Uterus (tissue), 4 donors: Measurements from ENCODE around the gene CAP1. TPM values are rescaled to one million over a fixed set of nuclear protein-coding genes. Genes with fewer than 3 reads are reported as not detected.

Experiments
- DNase-seq, 2 donors: peaks; one replicate each; pipeline ENCODE4 v3.0.0-alpha.2; 2019 to 2020
- H3K27ac ChIP-seq, 2 donors: fragments of 200-600 bp; sonication (generic); 1 replicate in 1 of 2; 2 replicates in 1 of 2; pipeline ENCODE4 v1.5.1; 2016 to 2018
- H3K27me3 ChIP-seq, 2 donors: fragments of 200-600 bp; sonication (generic); one replicate each; pipeline ENCODE4 v1.5.1; 2018 to 2019; ENCODE audit warnings: control low read depth in 1 of 2
- H3K36me3 ChIP-seq, 2 donors: fragments of 200-600 bp; sonication (generic); one replicate each; pipeline ENCODE4 v1.5.1; 2019; ENCODE audit warnings: control low read depth in 1 of 2
- H3K4me1 ChIP-seq, 2 donors: fragments of 200-600 bp; sonication (generic); one replicate each; pipeline ENCODE4 v1.5.1; 2018 to 2019; ENCODE audit warnings: control low read depth in 1 of 2
- H3K4me3 ChIP-seq, 2 donors: fragments of 200-600 bp; sonication (generic); 1 replicate in 1 of 2; 2 replicates in 1 of 2; pipeline ENCODE4 v1.5.1; 2018 to 2019; ENCODE audit warnings: mild to moderate bottlenecking in 1 of 2
- H3K9me3 ChIP-seq, 2 donors: fragments of 200-600 bp; sonication (generic); one replicate each; pipeline ENCODE4 v1.5.1; 2019; ENCODE audit warnings: control low read depth in 1 of 2
- POLR2A ChIP-seq, 2 donors: fragments of 450-650 bp; IDR thresholded peaks; one replicate each; pipeline ENCODE4 v1.6.1; 2016; ENCODE audit warnings: antibody characterized with exemption in 2 of 2, mild to moderate bottlenecking in 1 of 2, moderate library complexity in 1 of 2
- intact Hi-C: fragments of 100-400 bp; cut with DNase I; formaldehyde crosslinking; loops from one replicate; pipeline ENCODE4 v1.15.1; 2023; ENCODE audit warnings: low total_unique reads
- total RNA-seq, 4 donors: library from RNA; depleted of rRNA in 3 of 4; stranded (reverse); fragments of >200 nt in 3 of 4; gene quantifications; one replicate each; pipeline versions ENCODE4 v1.1.0 to v1.2.4, GENCODE V29; 2014 to 2023
- TF ChIP-seq, protein P1 (sequence below), 4 experiments: fragments of 200-600 bp in 2 of 4; fragments of 450-650 bp in 2 of 4; sonication (generic) in 2 of 4; IDR thresholded peaks; one replicate each; pipeline ENCODE4 v1.5.1; 2016 to 2019; ENCODE audit warnings: antibody characterized with exemption in 4 of 4, mild to moderate bottlenecking in 2 of 4, moderate library complexity in 1 of 4
- donor health status: DM: yes; HTN: yes; CAD: no.

CAP1 gene, protein sequence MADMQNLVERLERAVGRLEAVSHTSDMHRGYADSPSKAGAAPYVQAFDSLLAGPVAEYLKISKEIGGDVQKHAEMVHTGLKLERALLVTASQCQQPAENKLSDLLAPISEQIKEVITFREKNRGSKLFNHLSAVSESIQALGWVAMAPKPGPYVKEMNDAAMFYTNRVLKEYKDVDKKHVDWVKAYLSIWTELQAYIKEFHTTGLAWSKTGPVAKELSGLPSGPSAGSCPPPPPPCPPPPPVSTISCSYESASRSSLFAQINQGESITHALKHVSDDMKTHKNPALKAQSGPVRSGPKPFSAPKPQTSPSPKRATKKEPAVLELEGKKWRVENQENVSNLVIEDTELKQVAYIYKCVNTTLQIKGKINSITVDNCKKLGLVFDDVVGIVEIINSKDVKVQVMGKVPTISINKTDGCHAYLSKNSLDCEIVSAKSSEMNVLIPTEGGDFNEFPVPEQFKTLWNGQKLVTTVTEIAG
- total RNA-seq, result 100 to 1,000 TPM; 136 to 298 (median 224) TPM

DNA sequence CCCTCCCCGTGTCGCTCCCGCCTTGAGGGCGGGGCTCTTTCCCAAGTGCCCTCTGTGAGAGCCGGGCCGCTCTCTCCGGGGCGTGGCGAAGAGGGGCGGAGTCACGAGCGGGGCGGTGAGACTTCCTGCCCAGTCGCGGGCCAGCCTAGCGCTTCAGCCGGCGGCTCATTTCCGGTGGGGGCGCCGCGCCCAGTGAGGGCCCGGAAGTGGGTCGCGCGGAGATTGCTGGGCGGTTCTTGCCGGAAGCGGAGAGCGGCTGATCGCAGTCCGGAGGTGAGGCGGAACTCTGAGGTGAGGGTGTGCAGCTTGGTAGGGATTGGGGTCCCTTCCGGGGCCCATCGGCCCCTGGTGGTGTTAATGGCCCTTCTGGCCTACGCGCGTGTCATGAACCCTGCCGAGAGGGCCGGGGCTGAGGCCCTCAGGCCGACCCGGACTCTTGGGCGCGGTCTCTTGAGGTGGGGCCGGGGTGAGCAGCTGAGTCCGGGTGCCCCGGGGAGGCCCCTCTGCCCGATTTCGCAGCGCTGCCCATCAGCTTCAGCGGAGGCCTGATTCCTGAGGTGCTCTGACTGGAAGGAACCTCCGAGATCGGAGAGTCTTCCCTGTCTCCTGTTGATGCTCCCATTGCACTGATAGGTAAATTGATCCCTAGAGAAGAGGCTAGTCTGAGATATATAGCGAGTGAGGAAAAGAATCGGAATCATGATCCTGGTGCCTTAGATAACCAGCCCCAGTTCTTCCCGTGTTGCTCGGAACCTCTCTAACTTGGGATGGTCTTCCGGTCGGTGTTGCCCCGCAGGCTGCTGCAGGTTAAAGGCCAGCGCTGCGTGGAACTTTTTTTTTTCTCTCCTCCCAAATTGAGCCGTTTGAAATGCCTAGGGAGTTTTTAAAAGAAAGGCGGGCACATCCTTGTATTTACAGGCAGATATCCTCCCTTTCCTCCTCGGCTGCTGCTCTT is at the start of gene CAP1:
TSS of gene CAP1 (plus strand) at position 219 of the 955 bp plus-strand sequence. CDS start 18,618 bp downstream, outside the sequence.
- Histone ChIP-seq H3K9me3 (no peaks in the 10 kb centered on the region), H3K27me3 (no peaks in the 10 kb centered on the region), H3K36me3 (no peaks in the 10 kb centered on the region), H3K4me1 (peaks cover 0 to 12% of the 10 kb centered on the region in 2 donors), H3K4me3 (peak within 1 kb of the TSS; percentile 83 to 99), H3K27ac (peak within 1 kb of the TSS; percentile 95 to 96)
- intact Hi-C loops, result no loop called here
- DNase-seq, result peak; percentile 99 to 100
- no peak for TF ChIP-seq POLR2A (IDR thresholded peaks at IDR 0.05)
- TF ChIP-seq, protein P1, sequence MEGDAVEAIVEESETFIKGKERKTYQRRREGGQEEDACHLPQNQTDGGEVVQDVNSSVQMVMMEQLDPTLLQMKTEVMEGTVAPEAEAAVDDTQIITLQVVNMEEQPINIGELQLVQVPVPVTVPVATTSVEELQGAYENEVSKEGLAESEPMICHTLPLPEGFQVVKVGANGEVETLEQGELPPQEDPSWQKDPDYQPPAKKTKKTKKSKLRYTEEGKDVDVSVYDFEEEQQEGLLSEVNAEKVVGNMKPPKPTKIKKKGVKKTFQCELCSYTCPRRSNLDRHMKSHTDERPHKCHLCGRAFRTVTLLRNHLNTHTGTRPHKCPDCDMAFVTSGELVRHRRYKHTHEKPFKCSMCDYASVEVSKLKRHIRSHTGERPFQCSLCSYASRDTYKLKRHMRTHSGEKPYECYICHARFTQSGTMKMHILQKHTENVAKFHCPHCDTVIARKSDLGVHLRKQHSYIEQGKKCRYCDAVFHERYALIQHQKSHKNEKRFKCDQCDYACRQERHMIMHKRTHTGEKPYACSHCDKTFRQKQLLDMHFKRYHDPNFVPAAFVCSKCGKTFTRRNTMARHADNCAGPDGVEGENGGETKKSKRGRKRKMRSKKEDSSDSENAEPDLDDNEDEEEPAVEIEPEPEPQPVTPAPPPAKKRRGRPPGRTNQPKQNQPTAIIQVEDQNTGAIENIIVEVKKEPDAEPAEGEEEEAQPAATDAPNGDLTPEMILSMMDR (IDR thresholded peaks at IDR 0.05), result peak in 1 of 4 experiments; percentile 29

DNA sequence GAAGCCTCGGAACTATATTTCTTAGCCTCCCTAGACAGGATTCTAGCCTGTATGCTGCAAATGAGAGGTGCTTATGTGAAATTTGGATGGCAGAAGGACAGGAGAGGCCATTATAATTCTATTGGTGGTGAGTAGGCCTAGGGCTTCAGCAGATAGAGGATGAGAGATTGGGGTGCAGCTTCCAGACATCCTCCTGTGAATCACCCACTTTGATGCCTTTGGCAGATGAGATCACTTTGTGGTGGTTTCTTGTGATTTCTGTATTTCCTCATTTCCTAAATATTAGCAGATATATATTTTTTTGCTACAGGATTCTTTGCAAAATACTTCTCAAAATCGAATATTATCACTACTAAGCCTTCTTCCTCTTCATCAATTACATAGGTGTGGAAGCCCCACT is 48.3 kb upstream of the CAP1 start:
- TF ChIP-seq, protein P1 (IDR thresholded peaks at IDR 0.05), result no peak
- no peak for TF ChIP-seq POLR2A (IDR thresholded peaks at IDR 0.05)
- H3K36me3 ChIP-seq, result no peaks in the 10 kb centered on the region
- DNase-seq, result no peak
- H3K27me3 ChIP-seq, result no peaks in the 10 kb centered on the region
- H3K4me1 ChIP-seq, result no peaks in the 10 kb centered on the region
- H3K9me3 ChIP-seq, result no peaks in the 10 kb centered on the region
- H3K4me3 ChIP-seq, result no peak overlapping the region
- intact Hi-C loops, result no loop called here
- no peak overlapping the region for H3K27ac ChIP-seq

DNA sequence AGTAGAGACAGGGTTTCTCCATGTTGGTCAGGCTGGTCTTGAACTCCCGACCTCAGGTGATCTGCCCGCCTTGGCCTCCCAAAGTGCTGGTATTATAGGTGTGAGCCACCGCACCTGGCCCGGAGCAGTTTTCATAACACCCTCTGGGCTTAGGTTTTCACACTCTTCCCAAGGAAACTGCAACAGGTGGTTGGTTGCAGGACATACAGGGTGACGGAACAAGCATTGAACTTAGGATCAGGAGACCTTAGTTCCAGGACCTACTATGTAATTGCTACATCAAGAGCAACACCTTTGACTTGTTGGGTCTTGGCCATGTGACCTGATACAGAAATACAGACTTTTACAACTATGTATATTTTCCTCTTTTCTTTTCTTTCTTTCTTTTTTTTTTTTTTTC is 47.6 kb upstream of the CAP1 start:
- H3K4me3 ChIP-seq, result no peak overlapping the region
- no peaks in the 10 kb centered on the region for H3K36me3 ChIP-seq
- no peaks in the 10 kb centered on the region for H3K27me3 ChIP-seq
- H3K27ac ChIP-seq, result no peak overlapping the region
- intact Hi-C loops, result no loop called here
- H3K9me3 ChIP-seq, result no peaks in the 10 kb centered on the region
- no peak for TF ChIP-seq POLR2A (IDR thresholded peaks at IDR 0.05)
- TF ChIP-seq, protein P1 (IDR thresholded peaks at IDR 0.05), result no peak
- DNase-seq, result no peak
- no peaks in the 10 kb centered on the region for H3K4me1 ChIP-seq

DNA sequence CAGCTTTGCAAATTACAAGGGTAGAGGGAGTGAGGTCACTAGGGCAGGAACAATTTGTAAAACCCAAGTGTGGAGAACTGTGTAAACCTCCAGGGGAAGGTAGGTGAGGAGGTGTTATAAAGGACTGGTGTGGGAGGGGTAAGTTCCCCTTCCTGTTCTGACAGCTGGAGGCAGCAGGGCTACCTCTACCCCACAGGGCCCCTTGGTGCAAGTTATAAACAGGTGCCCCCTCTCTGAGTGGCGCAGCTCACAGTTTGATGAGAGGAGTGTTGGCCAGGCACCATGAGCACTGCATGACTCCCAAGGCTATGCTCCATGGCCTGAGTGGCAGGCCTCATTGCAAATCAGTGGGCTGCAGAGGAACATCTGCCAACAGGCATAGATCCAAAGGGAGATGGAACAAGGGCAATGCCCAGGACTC is 44.5 kb upstream of the CAP1 start:
- H3K4me1 ChIP-seq, result no peaks in the 10 kb centered on the region
- TF ChIP-seq POLR2A (IDR thresholded peaks at IDR 0.05), result no peak
- TF ChIP-seq, protein P1 (IDR thresholded peaks at IDR 0.05), result no peak
- H3K27me3 ChIP-seq, result no peaks in the 10 kb centered on the region
- DNase-seq, result no peak
- no peak overlapping the region for H3K27ac ChIP-seq
- no peak overlapping the region for H3K4me3 ChIP-seq
- H3K9me3 ChIP-seq, result no peaks in the 10 kb centered on the region
- H3K36me3 ChIP-seq, result no peaks in the 10 kb centered on the region
- intact Hi-C loops, result no loop called here
